Stimulated activated CD8-positive, alpha-beta memory T cell treated with anti-CD3 and anti-CD28 coated beads, Interleukin-2, amount 100 ng/mL, for 48 hours (primary cell): Measurements from ENCODE around the gene TARDBP.
A peak's percentile ranks its signal among the peaks of the same experiment; 100 is the strongest.
"Not testable (repeated sequence)": the region's sequence is repeated elsewhere in the genome, so short reads cannot be mapped to it uniquely, and the experiment has no call there.

Source experiments
- DNase-seq, 2 donors: peaks; one replicate each; pipeline ENCODE4 v3.0.0-alpha.2; 2020; ENCODE audit warnings: low read depth in 2 of 2

The TARDBP gene

GRCh38 chr1:10992864-10993263, 19.6 kb upstream of the TARDBP start:
- no peak for DNase-seq

- no peak for DNase-seq
Measured at GRCh38 chr1:10996100-10996499, 16.4 kb upstream of the TARDBP start.

DNA sequence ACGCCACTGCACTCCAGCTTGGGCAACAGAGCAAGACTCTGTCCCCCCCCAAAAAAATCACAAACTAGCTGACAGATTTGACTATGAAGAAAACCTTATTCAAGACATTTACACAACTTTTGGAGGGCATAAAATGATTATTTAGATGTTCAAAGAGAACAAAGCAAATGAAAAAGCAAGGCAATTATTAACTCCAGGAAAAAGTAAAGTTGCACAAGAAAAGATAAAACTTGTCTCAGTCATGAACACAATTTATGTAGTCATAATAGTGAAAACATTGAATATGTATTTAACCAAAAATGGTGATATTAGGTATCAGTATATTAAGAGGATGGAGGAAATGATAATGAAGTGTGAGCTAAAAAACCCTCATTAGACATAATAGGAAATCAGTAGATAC, 11.9 kb upstream of the TARDBP start:
- DNase-seq: no peak

DNA sequence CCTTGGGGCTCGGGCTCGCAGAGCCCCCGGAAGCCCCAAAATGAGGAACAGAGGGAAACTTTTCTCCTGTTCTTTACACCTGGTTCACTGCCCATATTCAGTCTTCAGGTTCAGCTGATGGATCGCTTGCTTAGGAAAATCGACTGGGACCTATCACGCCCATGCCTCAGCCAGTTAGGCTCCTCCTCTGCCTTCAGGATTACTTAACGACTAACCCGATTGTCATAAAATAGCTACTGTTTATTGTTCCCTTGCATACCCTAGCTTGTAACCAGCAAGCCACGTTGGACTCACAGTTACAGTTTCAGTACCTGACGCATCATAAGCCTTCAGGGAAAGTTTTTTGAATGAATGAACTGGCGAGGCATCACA, 692 bp downstream of the TARDBP start:
- no peak for DNase-seq

DNA sequence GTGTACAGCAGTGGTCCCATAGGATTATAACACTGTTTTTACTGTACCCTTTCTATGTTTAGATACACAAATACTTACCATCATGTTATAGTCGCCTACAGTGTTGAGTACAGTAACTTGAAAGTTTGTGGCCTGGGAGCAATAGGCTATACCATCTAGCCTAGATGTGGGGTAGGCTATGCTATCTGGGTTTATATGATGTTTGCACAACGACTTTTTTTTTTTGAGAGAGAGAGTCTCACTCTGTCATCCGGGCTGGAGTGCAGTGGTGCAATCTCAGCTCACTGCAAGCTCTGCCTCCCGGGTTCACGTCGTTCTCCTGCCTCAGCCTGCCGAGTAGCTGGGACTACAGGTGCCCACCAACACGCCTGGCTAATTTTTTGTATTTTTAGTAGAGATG, 6.9 kb downstream of the TARDBP start:
- DNase-seq: not testable (repeated sequence)

GRCh38 chr1:11019971-11020370, 7.5 kb downstream of the TARDBP start:
- DNase-seq: no peak

DNA sequence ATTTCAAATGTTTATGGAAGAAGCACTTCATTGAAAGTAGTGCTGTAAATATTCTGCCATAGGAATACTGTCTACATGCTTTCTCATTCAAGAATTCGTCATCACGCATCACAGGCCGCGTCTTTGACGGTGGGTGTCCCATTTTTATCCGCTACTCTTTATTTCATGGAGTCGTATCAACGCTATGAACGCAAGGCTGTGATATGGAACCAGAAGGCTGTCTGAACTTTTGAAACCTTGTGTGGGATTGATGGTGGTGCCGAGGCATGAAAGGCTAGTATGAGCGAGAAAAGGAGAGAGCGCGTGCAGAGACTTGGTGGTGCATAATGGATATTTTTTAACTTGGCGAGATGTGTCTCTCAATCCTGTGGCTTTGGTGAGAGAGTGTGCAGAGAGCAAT, 10.7 kb downstream of the TARDBP start:
- DNase-seq: no peak

DNA sequence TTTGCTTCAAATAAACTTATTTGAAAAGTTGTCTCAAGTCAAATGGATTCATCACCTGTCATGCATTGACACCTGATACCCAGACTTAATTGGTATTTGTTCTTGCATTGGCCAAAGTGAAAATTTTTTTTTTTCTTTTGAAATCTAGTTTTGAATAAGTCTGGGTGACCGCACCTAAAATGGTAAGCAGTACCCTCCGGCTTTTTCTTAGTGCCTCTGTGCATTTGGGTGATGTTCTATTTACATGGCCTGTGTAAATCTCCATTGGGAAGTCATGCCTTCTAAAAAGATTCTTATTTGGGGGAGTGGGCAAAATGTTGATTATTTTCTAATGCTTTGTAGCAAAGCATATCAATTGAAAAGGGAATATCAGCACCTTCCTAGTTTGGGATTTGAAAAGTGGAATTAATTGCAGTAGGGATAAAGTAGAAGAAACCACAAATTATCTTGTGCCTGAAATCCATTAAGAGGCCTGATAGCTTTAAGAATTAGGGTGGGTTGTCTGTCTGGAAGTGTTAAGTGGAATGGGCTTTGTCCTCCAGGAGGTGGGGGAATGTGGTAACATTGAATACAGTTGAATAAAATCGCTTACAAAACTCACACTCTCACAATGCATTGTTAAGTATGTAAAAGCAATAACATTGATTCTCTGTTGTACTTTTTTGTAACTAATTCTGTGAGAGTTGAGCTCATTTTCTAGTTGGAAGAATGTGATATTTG, 11.9 kb downstream of the TARDBP start:
- no peak for DNase-seq

DNA sequence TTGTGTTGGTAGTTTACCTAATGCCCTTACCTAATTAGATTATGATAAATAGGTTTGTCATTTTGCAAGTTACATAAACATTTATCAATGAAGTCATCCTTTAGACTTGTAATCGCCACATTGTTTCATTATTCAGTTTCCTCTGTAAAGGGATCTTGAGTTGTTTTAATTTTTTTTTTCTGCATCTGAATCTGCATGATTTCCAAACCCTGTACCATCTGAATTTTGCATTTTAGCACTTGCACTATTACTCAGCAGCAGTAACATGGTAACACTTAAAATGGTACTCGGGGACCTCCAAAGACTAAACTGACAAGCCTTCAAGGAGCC, 12.4 kb downstream of the TARDBP start:
- no peak for DNase-seq

DNA sequence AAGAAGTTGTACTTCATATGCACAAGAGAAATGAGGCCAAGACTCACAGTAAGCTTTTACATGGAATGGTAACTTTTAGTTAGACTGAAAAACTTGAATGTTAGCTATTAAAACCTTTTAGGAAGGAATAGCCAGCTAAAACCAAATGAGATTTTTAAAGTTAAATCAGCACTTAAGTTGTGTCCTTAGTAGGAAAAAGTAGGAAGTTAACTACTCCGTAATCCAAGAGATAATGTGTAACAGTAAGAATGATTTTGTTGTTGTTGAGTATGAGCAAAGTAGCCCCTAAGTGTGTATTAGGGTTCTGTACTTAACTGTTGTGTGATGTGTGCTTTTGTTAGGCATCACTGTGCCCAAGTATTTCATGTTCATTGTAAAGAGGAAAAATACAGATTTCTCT, 13.2 kb downstream of the TARDBP start:
- no peak for DNase-seq

DNA sequence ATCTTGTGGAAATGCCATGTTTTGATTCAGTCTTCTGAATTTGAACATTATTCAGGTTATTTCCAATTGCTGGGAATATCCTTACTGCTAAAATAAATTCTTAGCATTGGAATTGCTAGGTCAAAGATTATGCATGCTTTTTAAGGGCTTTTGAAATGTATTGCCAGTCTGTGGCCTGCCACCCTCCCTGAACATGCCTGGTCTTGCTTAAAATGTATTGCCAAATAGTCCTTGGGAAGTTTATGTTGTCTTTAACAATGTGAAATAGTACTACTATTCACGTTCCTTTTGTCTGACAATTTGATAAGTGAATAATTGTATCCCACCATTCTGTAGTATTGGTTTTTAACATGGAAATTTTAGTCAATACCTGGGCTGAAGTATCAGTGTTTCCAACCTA, 13.6 kb downstream of the TARDBP start:
- DNase-seq: no peak

DNA sequence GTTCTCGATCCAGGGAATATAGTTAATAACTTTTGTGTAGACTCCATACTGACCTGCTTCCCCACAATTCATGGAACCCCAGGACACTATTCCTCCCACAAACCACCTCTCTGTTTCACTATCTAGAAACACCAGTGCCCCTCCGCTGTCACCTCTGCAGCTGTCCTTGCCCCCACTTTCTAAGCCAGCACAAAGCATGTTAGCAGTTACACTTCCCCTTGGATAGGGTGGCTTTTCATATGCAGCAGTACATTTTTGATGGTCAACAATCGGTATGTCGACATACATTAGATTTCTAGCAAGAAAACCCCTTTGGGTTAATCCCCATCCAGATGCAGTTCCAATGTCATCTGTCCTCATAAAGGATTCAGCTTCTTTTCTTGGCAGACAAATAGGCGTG, 14.4 kb downstream of the TARDBP start:
- DNase-seq: no peak

- DNase-seq: no peak
Measured at GRCh38 chr1:11027316-11027715, 14.9 kb downstream of the TARDBP start.

DNA sequence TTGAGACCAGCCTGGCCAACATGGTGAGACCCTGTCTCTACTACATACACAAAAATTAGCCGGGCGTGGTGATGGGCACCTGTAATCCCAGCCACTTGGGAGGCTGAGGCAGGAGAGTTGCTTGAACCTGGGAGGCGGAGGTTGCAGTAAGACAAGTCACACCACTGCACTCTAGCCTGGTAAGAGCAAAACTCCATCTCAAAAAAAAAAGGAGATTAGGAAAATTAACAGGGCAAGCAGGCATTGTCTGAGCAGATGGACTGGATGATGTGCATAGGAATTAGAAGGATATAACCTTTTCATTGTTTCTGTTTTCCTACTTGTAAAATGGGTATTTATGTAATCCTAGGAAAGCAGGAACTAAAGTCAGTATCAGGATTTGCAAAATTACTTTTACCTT, 15.6 kb downstream of the TARDBP start:
- no peak for DNase-seq

DNA sequence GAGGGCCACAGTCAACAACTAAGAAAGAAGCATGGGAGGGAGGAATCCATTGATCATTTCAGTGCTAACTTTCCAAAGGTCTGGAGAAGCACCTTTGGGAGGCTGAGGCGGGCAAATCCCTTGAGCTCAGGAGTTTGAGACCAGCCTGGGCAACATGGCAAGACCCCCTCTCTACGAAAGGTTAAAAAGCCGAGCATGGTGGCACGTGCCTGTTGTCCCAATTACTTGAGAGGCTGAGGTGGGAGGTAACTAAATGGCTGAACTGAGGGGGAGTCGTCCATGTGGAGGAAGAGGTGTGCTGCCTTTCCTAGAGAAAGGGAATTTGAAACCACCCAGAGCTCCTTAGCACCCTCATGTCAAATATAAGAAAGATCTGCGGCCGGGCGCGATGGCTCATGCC, 18.4 kb downstream of the TARDBP start:
- no peak for DNase-seq

- DNase-seq: no peak
Measured at GRCh38 chr1:11031624-11032262, 19.3 kb downstream of the TARDBP start.

DNA sequence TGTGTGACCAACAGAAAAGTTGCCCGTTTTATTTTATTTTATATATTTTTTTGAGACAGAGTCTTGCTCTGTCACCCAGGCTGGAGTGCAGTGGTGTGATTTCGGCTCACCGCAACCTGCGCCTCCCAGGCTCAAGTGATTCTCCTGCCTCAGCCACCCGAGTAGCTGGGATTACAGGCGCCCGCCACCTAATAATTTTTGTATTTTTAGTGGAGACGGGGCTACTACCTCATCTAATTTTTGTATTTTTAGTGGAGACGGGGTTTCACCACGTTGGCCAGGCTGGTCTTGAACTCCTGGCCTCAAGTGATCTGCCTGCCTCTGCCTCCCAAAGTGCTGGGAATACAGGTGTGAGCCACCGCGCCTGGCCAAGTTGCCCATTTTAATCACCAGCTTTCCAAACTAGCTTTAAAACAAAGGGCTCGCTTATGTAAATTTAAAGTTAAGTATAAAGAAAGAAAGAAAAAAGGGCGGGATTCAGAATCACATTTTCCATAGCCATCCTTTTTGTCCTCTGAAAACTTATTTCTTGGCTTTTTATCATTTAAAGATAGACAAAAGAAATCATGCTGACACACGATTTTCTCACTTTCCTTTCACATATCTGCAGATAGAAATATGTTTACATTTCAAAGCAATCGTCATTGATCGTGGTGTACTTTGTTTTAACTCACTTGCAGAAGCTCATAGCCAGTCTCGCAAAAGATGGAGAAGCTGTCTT, 24.7 kb downstream of the TARDBP start:
- not testable (repeated sequence) for DNase-seq

DNA sequence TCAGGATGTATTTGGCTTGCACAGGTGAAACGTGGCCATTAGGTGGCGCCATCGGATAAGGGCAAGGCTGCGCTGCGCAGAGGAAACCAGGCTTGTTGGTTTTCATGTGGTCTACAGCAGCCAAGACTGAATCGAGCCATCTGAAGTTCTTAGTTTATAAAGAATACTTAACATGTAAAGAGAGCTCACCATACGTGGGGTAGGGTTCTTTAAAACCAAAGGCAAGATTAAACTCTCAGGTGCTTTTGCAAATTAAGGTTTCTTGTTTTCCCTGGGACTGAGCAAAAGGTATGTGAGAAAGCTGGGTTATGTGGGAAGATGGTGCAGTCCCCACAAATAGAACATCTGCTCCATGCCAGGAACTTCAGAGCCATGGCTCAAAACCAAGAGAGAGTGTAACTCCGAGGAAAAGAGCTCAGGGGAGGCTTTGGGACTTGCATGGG, 25.3 kb downstream of the TARDBP start:
- peak; percentile 76 to 83 for DNase-seq

- no peak for DNase-seq
Measured at GRCh38 chr1:11039351-11040104, 27.1 kb downstream of the TARDBP start.

DNA sequence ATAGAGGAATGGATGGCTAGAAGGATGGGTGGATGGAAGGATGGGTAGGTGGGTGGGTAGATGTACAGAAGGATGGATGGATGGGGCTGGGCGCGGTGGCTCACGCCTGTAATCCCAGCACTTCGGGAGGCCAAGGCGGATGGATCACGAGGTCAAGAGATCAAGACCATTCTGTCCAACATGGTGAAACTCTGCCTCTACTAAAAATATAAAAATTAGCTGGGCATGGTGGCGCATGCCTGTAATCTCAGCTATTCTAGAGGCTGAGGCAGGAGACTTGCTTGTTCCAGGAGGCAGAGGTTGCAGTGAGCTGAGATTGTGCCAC, 27.6 kb downstream of the TARDBP start:
- DNase-seq: not testable (repeated sequence)

- no peak for DNase-seq
Measured at GRCh38 chr1:11041048-11041447, 28.6 kb downstream of the TARDBP start.

DNA sequence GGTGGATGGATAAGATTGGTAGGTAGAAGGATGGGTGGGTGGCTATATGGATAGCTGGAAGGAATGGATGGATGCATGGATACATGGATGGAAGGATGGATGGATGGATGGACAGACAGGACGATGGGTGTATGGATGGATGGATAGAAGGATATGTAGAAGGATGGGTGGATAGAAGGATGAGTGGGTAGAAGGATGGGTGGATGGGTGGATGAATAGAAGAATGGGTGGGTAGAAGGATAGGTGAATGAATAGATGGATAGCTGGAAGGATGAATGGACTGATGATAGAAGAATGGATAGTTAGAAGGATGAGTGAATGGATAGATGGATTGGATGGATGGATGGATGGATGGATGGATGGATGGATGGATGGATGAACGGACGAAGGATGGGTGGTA, 29.6 kb downstream of the TARDBP start:
- DNase-seq: no peak
